ENCODE measurements around the gene NSUN4.

DNA sequence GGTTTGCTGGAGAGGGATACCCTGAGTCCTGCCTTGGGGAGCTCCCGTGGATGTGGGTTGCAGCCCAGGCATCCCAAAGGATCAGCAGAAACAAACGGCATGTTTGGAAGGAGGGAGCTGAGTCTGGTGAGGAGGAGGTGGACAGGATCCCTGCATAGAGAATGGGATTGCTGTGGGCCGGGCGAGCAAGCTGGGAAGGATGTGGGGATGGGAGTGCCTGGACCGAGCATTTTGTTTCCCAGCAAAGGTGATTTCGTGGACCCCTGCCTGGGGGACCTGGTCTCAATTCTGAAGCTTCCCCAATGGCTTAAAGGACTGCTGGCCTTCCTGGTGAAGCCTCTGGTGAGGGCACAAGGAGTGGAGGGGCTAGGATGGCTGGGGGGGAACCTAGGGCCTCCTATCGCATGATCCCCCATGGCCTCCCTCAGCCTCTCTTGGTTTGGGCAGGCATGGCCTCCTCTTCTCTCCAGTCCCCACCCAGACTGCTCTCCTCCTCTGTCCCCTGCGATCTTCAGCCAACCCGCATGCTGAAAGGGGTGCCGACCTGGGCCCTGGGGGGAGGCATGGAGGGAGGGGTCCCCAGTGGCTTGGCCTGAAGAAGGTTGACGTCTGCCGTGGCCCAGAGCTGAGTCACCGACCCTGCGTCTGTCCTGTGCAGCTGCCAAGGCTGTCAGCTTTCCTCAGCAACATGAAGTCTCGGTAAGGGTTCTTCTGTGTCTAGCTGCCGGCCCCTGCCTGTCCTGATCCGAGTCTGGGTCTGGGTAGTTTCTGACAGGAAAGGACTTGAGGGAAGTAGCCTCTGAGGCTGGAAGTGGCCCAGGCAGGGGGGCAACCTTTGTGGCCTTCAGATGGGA is 69.8 kb downstream of the NSUN4 start:
- no peak for TF ChIP-seq POLR2AphosphoS5 (IDR thresholded peaks at IDR 0.05; ENCODE audit: low read depth, low read length)
- TF ChIP-seq, protein P1, sequence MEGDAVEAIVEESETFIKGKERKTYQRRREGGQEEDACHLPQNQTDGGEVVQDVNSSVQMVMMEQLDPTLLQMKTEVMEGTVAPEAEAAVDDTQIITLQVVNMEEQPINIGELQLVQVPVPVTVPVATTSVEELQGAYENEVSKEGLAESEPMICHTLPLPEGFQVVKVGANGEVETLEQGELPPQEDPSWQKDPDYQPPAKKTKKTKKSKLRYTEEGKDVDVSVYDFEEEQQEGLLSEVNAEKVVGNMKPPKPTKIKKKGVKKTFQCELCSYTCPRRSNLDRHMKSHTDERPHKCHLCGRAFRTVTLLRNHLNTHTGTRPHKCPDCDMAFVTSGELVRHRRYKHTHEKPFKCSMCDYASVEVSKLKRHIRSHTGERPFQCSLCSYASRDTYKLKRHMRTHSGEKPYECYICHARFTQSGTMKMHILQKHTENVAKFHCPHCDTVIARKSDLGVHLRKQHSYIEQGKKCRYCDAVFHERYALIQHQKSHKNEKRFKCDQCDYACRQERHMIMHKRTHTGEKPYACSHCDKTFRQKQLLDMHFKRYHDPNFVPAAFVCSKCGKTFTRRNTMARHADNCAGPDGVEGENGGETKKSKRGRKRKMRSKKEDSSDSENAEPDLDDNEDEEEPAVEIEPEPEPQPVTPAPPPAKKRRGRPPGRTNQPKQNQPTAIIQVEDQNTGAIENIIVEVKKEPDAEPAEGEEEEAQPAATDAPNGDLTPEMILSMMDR (IDR thresholded peaks at IDR 0.05) = no peak
- no peak for TF ChIP-seq REST (IDR thresholded peaks at IDR 0.05; ENCODE audit: insufficient read depth in 1 of 2, low read depth in 2 of 2, low read length in 1 of 2)
